Medulla oblongata (tissue), 1 donor: ENCODE data around the gene RAB22A.
"Not testable (repeated sequence)": the region's sequence is repeated elsewhere in the genome, so short reads cannot be mapped to it uniquely, and the experiment has no call there.

Experiments
- DNase-seq: peaks from one replicate; pipeline ENCODE4 v3.0.0-alpha.2; 2015; ENCODE audit errors: extremely low spot score

Gene RAB22A

DNA sequence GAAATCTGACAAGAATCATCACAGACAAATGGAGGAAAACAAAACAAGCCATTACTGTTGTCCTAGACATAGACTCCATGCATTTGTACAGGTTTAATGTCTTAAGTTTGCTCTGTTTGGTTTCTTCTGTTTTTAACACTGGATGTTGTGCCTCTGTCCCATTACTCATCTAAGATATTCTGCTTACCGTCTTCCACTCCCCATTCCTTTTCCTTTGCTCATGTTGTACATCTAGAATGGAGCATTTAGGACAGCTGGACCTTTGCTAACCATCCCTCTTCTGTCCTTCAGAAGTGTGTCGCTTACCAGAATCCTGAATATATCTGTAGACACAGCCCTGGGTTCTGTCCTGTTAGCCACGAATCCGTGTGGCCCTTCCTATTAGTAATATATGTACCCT, 35.2 kb downstream of the RAB22A start:
- DNase-seq = no peak

DNA sequence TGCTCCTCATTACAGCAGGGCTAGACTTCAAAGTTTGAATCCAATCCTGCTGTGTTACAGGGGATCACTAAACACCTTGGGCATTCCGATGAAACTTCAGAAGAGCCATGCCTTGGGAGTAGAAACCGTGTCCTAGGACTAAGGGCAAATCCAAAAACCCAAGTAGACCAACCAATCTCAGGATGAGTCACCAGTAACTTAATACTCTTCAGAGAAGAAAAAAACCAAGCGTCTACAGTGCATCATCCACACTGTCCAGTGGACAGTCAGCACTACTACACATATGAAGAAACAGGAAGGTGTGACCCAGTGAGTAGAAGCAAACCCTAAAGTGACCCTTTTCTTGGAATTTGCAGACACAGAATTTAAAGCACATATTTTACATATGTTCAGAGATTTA, 40.1 kb downstream of the RAB22A start:
- DNase-seq = no peak

DNA sequence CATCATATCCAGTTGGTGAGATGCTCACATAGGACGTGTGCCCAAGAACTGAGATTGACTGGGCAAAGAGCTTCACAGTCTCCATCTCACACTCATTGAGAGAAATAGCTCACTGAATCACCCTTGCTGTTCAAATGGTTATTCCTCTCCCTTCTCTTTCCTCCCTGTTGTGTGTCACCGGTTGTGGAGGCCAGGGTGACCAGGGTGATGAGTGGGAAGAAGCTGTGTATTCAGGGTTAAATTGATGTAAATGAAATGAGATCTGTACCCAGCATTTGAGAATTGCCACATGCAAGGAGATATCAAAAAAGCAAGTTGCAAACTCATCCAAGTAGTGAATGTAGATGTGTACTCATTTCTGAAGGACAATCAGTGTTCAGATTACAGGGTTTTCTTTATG, 43.0 kb downstream of the RAB22A start:
- DNase-seq = no peak

DNA sequence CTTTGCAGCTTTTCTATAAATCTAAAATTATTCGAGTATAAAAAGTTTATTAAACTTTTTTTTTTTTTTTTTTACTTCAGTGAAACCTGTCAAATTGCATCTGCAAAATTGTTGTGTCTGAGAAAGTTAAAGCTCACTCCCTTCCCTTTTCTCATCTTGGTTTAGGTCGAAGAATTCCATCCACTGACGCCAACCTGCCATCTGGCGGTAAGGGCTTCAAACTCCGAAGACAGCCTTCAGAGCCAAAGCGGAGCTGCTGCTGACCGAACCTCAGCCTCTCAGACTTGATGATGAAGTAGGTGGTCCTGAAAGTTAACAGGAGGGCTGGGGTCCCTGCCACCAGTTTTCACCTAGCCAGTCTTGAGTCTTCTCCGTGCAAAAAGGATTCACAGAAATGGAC, 49.9 kb downstream of the RAB22A start:
- DNase-seq = no peak

DNA sequence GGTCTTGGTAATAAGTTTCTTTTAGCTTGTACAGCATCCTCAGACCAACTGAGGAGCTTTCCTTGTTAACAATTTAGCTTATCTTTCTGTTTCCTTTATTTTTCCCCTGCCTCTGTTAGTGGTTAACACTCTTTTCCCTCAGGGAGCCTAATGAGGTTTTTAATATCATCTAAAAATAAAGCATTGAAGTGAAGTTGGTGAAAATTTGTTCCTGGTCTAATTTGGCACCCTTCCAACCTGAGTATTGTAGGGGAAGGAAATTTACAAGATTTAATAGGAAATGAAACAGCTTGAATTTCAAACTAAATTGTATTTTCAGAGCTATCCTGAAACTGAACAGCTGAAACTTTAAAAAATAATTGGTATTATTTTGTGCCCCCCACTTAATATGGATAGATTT, 51.4 kb downstream of the RAB22A start:
- no peak for DNase-seq

DNA sequence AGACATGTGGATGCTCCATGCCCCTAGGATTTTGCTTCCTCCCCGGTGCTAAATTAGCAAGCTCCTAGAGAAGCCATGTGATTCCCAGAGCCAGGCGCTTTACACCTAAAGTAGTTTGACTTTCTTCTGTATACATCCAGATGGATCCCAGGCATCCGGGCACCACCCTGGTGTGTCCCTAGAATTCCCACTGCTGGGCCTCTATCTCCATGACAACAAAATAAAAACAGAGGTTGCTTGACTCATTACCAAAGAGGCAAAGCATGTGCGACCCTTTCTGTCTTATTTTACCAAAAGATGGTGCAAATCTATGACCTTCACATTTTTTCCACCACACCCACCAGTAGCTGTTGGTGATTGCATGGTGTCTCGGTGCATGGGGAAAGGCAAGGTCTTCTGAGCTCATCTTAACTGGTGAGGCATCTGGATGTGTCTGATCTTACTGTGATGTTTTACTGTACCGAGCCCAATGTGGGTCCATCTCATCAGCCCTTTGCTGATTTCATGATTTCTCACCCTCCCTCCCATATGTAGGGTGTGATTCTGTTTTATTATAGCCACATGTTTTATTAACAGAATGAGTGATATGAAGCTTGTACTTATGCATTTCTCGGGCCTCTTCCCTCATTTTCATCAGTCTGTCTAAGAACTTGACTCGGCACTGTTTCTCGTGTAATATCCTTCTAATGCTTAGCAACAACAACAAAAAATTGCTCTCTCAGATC, 52.1 kb downstream of the RAB22A start:
- DNase-seq = no peak

DNA sequence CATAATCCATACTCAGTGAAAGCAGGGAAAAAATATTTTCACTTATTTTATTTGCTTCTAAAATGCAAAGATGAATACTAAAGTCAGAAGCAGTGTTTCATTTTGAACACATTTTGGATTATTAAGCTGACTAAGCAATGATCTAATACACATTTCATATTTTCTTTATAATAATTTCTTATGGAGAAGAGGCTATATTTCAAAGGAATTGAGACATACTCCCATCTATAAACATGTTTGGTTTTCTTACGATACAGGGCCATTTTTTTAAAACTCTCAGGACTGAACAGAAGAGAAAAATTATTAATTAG, 52.6 kb downstream of the RAB22A start:
- DNase-seq = no peak

DNA sequence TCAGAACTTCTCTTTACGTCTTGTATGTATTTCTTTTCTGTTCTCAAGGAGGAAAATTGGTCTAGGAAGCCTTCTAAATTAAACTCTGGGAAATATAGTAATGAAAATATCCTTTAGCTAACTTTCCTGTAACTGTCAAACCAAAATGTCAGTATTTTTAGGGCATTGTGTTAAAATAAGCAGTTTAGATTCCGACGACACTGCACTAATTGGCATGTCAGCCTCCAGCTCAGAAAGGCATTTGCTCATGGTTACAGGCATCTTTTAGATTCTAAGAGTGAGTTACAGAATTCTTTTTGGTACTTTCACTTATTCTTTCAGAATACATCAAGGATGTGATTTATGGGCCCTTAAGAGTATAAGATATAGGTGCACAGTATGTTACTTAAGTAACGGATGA, 53.5 kb downstream of the RAB22A start:
- DNase-seq = no peak

DNA sequence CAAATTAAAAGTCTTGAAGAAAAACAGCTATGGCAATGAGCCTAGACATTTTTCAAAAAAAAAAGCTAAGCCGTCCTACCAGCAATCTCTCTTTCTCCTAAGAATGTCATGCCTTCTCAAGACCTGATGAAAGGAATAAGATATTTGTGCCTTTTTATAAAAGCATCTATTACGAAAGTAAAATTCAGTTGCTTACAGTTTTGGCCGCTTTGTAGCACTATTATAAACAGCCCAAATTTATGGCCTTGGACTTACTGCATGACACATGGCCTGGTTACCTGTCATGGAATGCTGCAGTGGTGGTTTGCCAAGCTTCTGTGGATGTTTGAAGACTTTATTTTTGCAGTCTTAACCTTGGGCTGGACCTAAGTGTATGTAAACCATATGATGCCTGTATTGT, 57.4 kb downstream of the RAB22A start:
- no peak for DNase-seq

DNA sequence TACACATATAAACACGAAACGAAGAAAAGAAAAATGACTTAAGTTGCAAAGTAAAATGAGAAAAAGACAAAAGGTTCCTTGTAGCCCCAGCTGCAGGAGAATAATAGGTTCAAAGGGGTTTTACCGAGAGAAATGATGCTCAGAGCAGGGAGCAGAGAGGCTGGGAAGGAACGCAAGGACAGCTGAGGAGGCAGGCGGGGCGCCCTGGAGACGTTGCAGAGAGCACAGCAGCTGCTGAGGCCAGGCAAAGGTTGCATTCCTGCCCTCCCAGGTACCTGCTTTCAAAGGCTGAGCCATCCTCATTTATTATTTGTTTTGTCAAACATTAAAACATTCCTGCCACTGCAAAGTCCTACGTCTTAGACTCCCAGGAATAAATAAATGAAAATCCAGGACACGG, 63.3 kb downstream of the RAB22A start:
- DNase-seq = no peak

DNA sequence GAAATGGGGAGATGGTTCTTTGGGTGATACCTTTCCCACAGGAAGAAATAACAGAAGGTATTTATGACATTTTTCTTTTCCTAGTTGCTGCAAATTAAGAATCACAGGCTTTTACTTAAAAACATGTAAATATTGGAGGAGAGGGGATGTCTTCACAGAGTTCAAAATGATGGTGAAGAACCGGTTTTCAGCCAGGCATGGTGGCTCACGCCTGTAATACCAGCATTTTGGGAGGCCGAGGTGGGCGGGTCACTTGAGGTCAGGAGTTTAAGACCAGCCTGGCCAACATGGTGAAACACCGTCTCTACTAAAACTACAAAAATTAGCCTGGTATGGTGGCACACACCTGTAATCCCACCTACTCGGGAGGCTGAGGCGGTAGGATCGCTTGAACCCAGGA, 63.8 kb downstream of the RAB22A start:
- DNase-seq = not testable (repeated sequence)

DNA sequence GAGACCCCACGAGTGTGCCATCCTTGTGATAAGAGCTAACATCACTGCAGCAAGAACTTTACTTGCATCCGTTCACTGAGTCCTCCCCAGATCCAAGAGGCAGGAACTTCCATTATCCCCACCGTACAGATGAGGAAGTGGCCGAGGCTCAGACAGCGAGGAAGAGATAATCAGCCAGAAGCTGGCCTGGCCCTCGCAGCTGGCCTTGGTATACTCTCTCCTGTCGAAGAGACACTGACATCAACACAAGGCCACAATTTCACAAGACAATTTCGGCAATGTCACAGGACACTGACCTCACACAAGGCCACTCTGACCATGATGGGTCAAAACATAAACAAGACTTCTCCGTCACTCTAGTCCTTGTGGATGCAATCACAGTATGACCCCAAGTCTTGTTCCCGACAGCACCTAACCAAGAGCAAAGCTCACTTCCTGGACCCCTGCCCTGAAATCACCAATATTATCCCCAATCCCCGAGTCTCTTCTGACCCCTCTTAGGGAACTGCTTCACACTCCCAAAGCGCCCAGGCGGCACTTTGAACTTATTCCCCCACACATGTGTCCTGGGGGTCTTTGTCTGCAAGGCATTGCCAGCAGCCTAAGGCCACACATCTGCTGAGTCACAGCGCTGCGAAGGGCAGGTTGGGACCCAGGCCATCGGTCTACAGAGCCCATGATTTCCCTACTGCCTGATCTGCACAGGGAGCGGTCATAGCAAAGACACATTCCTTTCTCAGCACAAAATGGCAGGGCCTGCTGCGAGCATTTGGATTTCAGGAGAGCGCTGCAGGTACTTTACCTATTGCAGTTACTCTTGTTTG, 64.7 kb downstream of the RAB22A start:
- no peak for DNase-seq

DNA sequence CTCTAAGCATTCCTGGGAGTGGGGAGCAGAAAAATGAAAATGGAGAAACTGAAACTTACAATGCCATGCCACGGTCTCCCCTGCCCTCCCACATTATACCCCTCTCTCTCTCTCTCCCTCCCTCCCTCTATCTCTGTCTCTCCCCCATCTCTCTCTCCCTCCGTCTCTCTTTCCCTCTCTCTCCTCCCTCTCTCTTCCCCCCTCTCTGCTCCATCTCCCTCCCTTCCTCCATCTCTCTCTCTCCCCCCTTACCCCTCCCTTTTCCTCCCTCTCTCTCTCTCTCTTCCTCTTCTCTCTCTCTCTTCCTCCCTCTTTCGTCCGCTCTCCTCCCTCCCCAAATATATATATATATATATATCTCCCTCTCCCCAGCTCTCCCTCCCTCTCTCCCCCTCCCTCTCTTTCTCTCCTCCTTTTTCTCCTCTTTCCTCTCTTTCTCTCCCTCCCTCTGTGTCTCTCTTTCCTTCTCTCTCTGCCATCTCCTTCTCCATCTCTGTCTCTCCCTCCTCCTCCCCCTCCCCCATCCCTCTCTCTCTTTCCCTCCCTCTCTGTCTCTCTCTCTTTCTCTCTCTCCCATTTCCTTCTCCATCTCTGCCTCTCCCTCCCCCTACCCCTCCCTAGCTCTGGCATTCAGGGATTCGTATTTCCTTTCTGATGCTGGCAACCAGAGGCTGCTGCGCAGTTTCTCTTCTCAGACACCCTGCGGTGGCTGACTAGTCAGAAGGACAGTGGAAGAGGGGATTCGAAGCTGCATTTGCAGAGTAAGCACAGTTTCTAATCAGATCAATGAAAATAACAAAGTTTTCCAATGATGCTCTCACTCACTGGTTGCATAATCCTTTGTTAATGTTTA, 65.6 kb downstream of the RAB22A start:
- DNase-seq = no peak

DNA sequence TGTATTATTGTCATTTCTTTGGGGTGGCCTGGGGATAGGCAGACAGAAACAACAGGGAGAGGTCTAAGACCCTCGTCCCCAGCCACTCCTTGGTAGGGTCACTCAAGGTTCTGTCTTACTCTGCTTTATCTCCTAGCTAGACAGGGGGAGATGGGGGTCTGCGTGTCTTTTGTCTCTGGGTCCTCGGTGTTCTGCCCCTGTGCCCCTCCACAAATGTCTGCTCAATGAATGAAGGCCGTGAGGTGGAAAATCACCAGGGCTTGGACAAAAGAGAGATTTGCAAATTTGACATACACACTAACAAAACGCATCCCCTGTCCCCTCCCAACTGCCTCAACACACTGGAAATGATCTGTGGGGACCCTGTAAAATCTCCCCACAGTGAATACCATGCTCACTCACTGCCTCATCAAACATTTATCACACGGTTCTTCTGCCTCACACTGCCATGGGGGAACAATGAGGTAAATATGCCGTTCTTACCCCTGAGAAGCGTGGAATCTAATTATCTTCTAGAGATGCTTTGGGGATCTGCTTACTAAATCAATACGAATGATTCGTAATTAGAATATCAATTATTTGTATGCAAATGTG, 66.3 kb downstream of the RAB22A start:
- DNase-seq = no peak

DNA sequence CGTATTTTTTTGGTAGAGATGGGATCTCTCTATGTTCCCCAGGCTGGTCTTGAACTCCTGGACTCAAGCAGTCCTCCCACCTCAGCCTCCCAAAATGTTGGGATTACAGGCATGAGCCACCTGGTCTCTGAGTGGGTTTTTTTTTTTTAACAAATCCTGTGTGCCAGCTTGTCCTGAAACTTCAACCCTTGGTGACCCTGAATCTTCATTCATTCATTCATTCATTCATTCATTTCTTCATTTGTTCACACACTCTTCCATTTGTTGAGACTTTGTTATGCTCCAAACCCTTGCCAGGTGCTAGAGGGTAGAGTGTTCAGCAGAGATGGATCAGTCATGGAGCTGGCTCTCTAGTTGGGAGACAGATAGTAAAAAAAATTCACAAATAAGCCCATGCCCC, 67.5 kb downstream of the RAB22A start:
- no peak for DNase-seq

DNA sequence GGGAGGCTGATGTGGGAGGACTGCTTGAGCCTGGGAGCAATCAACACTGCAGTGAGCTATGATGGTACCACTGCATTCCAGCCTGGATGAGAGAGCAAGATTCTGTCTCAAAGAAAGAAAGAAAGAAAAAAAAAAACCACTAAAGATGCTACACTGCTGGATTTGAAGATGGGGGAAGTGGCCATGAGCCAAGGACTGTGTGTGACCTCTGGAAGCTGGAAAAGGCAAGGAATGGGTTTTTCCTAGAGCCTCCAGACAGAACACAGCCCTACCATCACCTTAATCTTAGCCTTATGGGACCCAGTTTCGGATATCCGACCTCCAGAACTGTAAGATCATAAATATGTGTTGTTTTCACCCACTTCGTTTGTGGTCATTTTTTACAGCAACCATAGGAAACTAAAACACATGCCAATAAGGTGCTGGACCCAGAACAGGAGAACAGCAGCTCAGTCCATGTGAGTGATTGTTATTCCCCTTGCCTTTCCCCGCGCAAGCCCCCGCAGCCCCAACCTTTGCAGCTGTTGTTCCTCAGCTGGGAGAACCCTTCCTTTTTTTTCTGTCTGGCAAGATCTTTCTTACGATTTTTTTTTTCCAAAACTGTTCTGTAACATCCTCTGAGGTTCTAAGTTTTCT, 68.4 kb downstream of the RAB22A start:
- no peak for DNase-seq

DNA sequence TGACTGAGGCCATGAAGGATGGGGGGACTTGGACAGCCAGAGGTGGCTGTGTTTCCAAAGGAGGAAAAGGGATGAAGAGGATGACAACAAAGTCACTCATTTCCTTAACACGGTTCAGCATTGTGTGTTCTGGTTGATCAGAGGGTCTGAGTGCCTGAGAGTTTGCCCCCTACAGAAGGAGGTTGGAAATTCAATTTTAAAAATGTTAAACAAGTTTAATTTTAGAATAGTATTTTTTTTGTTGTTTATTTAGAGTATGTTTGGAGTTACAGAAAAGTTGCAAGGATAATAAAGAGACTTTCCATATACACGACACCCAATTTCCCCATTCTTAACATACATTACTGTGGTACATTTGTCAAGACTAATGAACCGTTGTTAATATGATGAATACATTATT, 69.2 kb downstream of the RAB22A start:
- DNase-seq = no peak

DNA sequence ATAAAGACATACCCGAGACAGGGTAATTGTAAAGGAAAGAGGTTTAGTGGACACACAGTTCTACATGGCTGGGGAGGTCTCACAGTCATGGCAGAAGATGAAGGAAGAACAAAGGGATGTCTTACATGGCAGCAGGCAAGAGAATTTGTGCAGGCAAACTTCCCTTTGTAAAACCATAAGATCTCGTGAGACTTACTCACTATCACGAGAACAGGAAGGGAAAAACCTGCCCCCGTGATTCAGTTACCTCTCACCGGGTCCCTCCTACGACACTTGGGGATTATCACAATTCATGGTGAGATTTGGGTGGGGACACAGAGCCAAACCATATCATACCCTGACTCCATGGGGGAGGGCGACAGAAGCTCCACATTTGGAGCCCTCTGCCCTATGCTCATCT, 72.1 kb downstream of the RAB22A start:
- DNase-seq = no peak

DNA sequence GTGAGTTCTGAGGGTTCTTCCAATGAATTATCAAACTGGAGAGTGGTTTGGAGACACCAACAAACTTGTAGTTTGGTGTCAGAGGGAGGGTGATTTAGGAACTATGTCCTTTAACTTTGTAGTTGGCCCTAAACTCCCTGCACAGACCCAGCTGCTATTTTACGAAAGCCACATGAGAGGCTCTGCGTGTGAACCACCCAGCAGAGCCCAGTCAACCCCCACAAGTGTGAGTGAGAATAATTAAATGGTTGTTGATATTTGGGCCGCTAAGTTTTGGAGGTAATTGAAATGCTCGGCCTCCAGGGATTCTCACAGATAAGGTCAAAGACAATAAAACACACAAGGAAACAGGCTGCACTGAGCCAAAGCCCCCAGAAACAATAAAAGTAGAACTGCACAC, 72.6 kb downstream of the RAB22A start:
- DNase-seq = no peak

DNA sequence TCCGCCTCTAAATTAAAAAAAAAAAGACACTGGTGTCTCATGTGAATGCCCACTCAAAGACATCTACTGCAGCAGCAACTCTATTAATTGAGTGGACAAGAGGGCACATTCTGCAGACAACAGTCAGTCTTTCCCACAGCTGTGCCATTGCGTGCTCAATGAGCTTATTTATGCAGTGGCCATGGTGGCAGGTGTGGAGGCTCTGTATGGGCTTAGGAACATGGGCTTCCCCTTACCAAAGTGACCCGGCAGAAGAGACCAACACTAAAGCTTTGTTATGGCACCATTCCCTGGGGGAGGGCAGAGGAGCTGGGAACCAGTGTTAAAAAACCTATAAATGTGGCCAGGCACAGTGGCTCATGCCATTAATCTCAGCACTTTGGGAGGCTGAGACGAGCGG, 75.3 kb downstream of the RAB22A start:
- no peak for DNase-seq

DNA sequence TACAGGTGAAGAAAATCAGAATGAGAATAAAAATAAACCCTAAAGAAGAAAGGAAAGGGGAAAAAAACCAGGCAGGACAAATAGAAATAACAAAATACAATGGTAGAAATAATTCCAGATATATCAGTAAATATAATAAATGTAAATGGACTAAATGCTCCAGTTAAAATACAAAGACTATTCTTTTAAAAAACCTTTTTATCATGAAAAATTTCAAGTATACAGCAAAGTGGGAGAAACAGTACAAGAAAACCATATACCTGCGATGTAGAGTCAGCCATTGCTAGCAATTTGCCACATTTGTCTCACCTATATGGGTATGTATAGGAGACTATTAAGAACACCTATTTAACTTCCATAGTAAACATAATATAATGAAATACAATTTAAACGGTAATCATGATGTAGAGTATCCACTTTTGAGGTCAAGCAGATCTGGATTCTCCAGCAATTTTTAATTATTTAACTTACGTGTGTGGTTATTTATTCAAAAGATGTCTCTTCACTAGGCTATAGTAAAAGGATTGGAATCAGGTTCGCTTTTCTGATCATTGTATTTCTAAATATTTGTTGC, 78.6 kb downstream of the RAB22A start:
- no peak for DNase-seq
